Esophagus muscularis mucosa (tissue), 4 donors: ENCODE measurements around the gene FRAS1. TPM values are rescaled to one million over a fixed set of nuclear protein-coding genes. Genes with fewer than 3 reads are reported as not detected.
"Not testable (repeated sequence)": the region's sequence is repeated elsewhere in the genome, so short reads cannot be mapped to it uniquely, and the experiment has no call there.

Experiments
- DNase-seq: peaks from one replicate; pipeline ENCODE4 v3.0.0-alpha.2; 2017; ENCODE audit errors: extremely low spot score
- H3K27ac ChIP-seq, 4 donors: fragments of 200-600 bp; sonication (generic); replicated peaks in 1 of 4; 1 replicate in 3 of 4; 2 replicates in 1 of 4; pipeline ENCODE4 v1.5.1; 2016 to 2019; ENCODE audit warnings: mild to moderate bottlenecking in 1 of 4
- H3K27me3 ChIP-seq, 4 donors: fragments of 200-600 bp; sonication (generic); one replicate each; pipeline versions ENCODE4 v1.5.1 to v1.6.0; 2016 to 2019
- H3K36me3 ChIP-seq, 4 donors: fragments of 200-600 bp; sonication (generic); one replicate each; pipeline ENCODE4 v1.5.1; 2016 to 2019
- H3K4me1 ChIP-seq, 4 donors: fragments of 200-600 bp; sonication (generic); one replicate each; pipeline ENCODE4 v1.5.1; 2016 to 2019
- H3K4me3 ChIP-seq, 4 donors: fragments of 200-600 bp; sonication (generic); 1 replicate in 2 of 4; 2 replicates in 2 of 4; pipeline ENCODE4 v1.5.1; 2016 to 2019; ENCODE audit warnings: mild to moderate bottlenecking in 4 of 4, moderate library complexity in 1 of 4
- H3K9me3 ChIP-seq, 4 donors: fragments of 200-600 bp; sonication (generic); 1 replicate in 3 of 4; 2 replicates in 1 of 4; pipeline ENCODE4 v1.5.1; 2016 to 2019
- EP300 ChIP-seq: sonication (generic); formaldehyde crosslinking; IDR thresholded peaks from one replicate; pipeline ENCODE4 v1.6.1; 2017; ENCODE audit warnings: antibody characterized with exemption
- POLR2A ChIP-seq: fragments of 450-650 bp; IDR thresholded peaks from one replicate; pipeline ENCODE4 v1.6.1; 2017; ENCODE audit warnings: antibody characterized with exemption, moderate library complexity, mild to moderate bottlenecking, low read depth
- POLR2AphosphoS5 ChIP-seq, 2 donors: sonication (generic); formaldehyde crosslinking; IDR thresholded peaks; one replicate each; pipeline ENCODE4 v1.6.1; 2017; ENCODE audit warnings: antibody characterized with exemption in 2 of 2
- WGBS: methylation state at CpG from one replicate; pipeline ENCODE4 v1.1.5; 2018; 5-methylcytosine and 5-hydroxymethylcytosine counted together
- intact Hi-C: fragments of 100-400 bp; cut with DNase I; formaldehyde crosslinking; loops from one replicate; pipeline ENCODE4 v1.15.1; 2023
- total RNA-seq, 4 donors: library from RNA; depleted of rRNA; stranded (reverse); fragments of >200 nt; gene quantifications; one replicate each; pipeline versions ENCODE4 v1.1.0 to v1.2.1, GENCODE V29; 2016
- TF ChIP-seq, protein P1 (sequence below), 3 experiments: fragments of 200-600 bp in 2 of 3; fragments of 450-650 bp in 1 of 3; sonication (generic) in 2 of 3; IDR thresholded peaks; one replicate each; pipeline ENCODE4 v1.5.1; 2017 to 2019; ENCODE audit warnings: antibody characterized with exemption in 3 of 3, mild to moderate bottlenecking in 2 of 3, moderate library complexity in 1 of 3

FRAS1 gene
- total RNA-seq, 4 donors from 2014 or later: 5.3 to 8.7 (median 5.7) TPM

DNA sequence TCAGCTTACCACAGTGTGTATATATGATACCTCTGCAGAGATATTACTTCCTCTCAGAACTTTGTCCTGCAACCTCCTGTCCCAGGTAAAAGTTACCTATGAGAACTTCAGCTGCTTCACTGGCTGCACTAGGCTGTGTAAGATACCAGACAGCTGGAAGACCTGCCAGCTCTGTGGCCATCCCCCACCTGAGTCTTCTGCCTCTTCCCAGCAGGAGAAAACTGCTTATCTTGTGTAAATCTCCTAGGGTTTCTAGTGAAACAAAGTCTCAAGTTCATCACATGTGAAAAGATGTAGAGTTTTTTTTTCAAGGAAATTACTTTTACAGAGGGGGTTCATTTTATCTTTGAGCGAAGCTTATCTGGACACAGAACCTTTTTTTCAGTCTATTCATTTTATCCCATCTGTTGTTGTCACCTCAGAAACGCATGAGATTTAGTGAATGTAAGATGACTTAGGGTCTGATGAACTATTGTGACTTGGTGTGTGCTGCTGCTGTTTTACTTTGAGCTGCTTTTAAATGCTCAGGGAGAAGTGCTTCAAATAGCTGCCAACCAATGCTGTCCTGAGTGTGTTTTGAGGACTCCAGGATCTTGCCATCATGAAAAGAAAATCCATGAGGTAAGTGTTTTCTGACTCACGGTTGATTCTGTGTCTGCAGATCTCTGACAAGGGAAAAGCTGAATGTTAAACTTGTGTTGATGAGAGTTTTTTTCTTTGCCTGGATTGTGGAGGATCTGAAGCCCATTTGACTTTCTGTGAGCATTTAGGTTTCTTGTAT is 187.8 kb downstream of the FRAS1 start:
- no peak overlapping the region for H3K27ac ChIP-seq
- H3K9me3 ChIP-seq: no peaks in the 10 kb centered on the region
- DNase-seq: no peak
- no peaks in the 10 kb centered on the region for H3K4me1 ChIP-seq
- intact Hi-C loops: no loop called here
- no peak overlapping the region for H3K4me3 ChIP-seq
- WGBS: 55% methylated on average over 3 of the region's 3 CpGs
- no peaks in the 10 kb centered on the region for H3K27me3 ChIP-seq
- no peaks in the 10 kb centered on the region for H3K36me3 ChIP-seq
- no peak for TF ChIP-seq POLR2A
- no peak for TF ChIP-seq POLR2AphosphoS5 (IDR thresholded peaks at IDR 0.05)
- TF ChIP-seq, protein P1, sequence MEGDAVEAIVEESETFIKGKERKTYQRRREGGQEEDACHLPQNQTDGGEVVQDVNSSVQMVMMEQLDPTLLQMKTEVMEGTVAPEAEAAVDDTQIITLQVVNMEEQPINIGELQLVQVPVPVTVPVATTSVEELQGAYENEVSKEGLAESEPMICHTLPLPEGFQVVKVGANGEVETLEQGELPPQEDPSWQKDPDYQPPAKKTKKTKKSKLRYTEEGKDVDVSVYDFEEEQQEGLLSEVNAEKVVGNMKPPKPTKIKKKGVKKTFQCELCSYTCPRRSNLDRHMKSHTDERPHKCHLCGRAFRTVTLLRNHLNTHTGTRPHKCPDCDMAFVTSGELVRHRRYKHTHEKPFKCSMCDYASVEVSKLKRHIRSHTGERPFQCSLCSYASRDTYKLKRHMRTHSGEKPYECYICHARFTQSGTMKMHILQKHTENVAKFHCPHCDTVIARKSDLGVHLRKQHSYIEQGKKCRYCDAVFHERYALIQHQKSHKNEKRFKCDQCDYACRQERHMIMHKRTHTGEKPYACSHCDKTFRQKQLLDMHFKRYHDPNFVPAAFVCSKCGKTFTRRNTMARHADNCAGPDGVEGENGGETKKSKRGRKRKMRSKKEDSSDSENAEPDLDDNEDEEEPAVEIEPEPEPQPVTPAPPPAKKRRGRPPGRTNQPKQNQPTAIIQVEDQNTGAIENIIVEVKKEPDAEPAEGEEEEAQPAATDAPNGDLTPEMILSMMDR (IDR thresholded peaks at IDR 0.05): no peak
- no peak for TF ChIP-seq EP300

- H3K27me3 ChIP-seq: no peaks in the 10 kb centered on the region
- H3K4me3 ChIP-seq: no peak overlapping the region
- intact Hi-C loops: no loop called here
- WGBS: 93% methylated on average over 8 of the region's 8 CpGs
- H3K9me3 ChIP-seq: peaks cover 0 to 4% (median 0%) of the 10 kb centered on the region in 4 donors
- TF ChIP-seq POLR2AphosphoS5 (IDR thresholded peaks at IDR 0.05): no peak
- TF ChIP-seq, protein P1 (IDR thresholded peaks at IDR 0.05): no peak
- no peak for TF ChIP-seq EP300
- no peak for TF ChIP-seq POLR2A
- H3K4me1 ChIP-seq: no peaks in the 10 kb centered on the region
- no peaks in the 10 kb centered on the region for H3K36me3 ChIP-seq
- no peak overlapping the region for H3K27ac ChIP-seq
- no peak for DNase-seq
Observed at GRCh38 chr4:78247536-78248285, 190.6 kb downstream of the FRAS1 start.

GRCh38 chr4:78250500-78250899 is 193.4 kb downstream of the FRAS1 start:
- Histone ChIP-seq H3K9me3 (peaks cover 0 to 8% (median 0%) of the 10 kb centered on the region in 4 donors), H3K4me3 (no peak overlapping the region), H3K4me1 (peaks cover 0 to 6% (median 2%) of the 10 kb centered on the region in 4 donors), H3K27me3 (no peaks in the 10 kb centered on the region), H3K27ac (no peak overlapping the region), H3K36me3 (no peaks in the 10 kb centered on the region)
- intact Hi-C loops: no loop called here
- TF ChIP-seq POLR2AphosphoS5 (IDR thresholded peaks at IDR 0.05): no peak
- 81% methylated on average over 2 of the region's 2 CpGs for WGBS
- no peak for DNase-seq

DNA sequence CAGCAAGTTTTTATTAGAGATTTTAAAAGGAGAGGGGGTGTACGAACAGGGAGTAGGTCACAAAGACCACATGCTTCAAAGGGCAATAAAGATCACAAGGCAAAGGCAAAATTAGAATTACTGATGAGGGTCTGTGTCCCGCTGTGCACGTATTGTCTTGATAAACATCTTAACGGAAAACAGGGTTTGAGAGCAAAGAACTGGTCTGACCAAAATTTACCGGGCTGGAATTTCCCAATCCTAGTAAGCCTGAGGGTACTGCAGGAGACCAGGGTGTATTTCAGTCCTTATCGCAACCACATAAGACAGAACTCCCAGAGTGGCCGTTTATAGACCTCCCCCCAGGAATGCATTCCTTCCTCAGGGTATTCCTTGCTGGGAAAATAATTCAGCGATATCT is 195.7 kb downstream of the FRAS1 start:
- intact Hi-C loops, H3K27ac ChIP-seq: not testable (repeated sequence)
- 92% methylated on average over 8 of the region's 8 CpGs for WGBS

DNA sequence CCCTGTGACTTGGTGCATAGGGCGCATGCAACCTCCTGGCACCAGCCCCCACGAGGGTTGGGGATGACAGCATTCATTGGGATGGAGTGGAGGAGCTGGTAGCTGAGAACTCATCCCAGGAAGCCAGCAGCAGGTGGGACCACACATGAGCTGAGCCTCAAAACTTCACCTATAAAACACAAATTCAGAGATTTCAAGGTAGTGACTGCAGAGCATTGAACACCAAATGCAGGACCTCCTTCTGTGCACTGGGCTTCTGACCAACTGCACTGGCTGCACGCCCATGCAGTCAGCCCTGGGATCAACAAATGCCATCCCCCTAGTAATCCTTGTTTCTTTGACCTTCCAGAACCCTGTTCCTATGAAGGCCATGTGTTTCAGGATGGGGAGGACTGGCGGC is 197.8 kb downstream of the FRAS1 start:
- 63% methylated on average over 4 of the region's 4 CpGs for WGBS
- H3K27me3 ChIP-seq: no peaks in the 10 kb centered on the region
- peaks cover 0 to 6% (median 2%) of the 10 kb centered on the region in 4 donors for H3K4me1 ChIP-seq
- no peaks in the 10 kb centered on the region for H3K36me3 ChIP-seq
- no peak for DNase-seq
- H3K9me3 ChIP-seq: peaks cover 0 to 8% (median 0%) of the 10 kb centered on the region in 4 donors
- intact Hi-C loops: no loop called here
- no peak for TF ChIP-seq POLR2AphosphoS5 (IDR thresholded peaks at IDR 0.05)
- TF ChIP-seq EP300: no peak
- TF ChIP-seq, protein P1 (IDR thresholded peaks at IDR 0.05): no peak
- TF ChIP-seq POLR2A: no peak
- H3K4me3 ChIP-seq: no peak overlapping the region
- no peak overlapping the region for H3K27ac ChIP-seq

More for the DNA sequence above, 195.7 kb downstream of the FRAS1 start:
- H3K4me1 ChIP-seq, H3K27me3 ChIP-seq, H3K4me3 ChIP-seq, DNase-seq, H3K9me3 ChIP-seq, H3K36me3 ChIP-seq: not testable (repeated sequence)
